ENCODE data around the gene RAB5IF. TPM values are rescaled to one million over a fixed set of nuclear protein-coding genes. Genes with fewer than 3 reads are reported as not detected.

Gene RAB5IF
- total and polyA plus RNA-seq, 2 of the 13 experiments (the other 11 are each of a cell fraction or from before 2014, with no cell fraction given): 261 to 305 TPM

- in situ Hi-C loops (cut with HindIII; ENCODE audit: extremely low pct_ligation_motif_present, low pct_unique_long_range_greater_than_20kb): no loop called here
- ChIA-PET POLR2A (interaction anchor here (1.2 to 5.5 kb wide), 8 partner anchors 8 to 123 kb away, joined by 4 to 54 read pairs (median 8); partner anchors contain the start of gene RAB5IF), CTCF (ENCODE audit: low intra/inter-chr PET ratio, low total read pairs) (interaction anchor here (1.7 to 1.8 kb wide), 2 partner anchors 19 to 26 kb away, joined by 8 to 20 read pairs; partner anchors contain the start of gene RAB5IF)
- no peak for ATAC-seq
- no peak for FAIRE-seq
- Histone ChIP-seq H3K9me3 (ENCODE audit: low read length) (no peaks in the 10 kb centered on the region), H3K79me2 (ENCODE audit: insufficient read depth, low read length) (no peaks in the 10 kb centered on the region), H3K4me1 (ENCODE audit: insufficient read depth, low read length) (peaks cover 37% of the 10 kb centered on the region), H3K9ac (ENCODE audit: insufficient read depth, low read depth, low read length) (no peak overlapping the region), H3K27me3 (ENCODE audit: control insufficient read depth in 1 of 2, insufficient read depth in 2 of 2, low read length in 2 of 2) (no peaks in the 10 kb centered on the region), H4K20me1 (ENCODE audit: insufficient read depth, low read length) (no peaks in the 10 kb centered on the region), H3K27ac (ENCODE audit: extremely low read length, insufficient read depth, low read length) (no peak overlapping the region), H3K36me3 (replicated peaks in 1 of 2; ENCODE audit: control insufficient read depth in 1 of 2, insufficient read depth in 2 of 2, low read length in 2 of 2) (no peaks in the 10 kb centered on the region), H3K4me3 (replicated peaks in 1 of 3; ENCODE audit: insufficient read depth in 1 of 3, low read depth in 2 of 3, low read length in 3 of 3) (no peak overlapping the region), H3K4me2 (ENCODE audit: low read depth, low read length) (peak overlapping the region; percentile 88; the same call in 1 of the 2 replicates), H2AFZ (ENCODE audit: low read length) (no peak overlapping the region)
- DNase-seq (ENCODE audit: low spot score): no peak
- intact Hi-C loops (cut with micrococcal nuclease; ENCODE audit: unreplicated experiment): loop anchor here (1.0 kb wide), 1 partner anchor 19 kb away; no protein-coding TSS in a partner anchor
- 77% methylated on average over 6 of the region's 6 CpGs for WGBS (ENCODE audit: low lambda C conversion rate)
- BruUV-seq (replicated peaks): no TSS peak
- TF ChIP-seq U2AF2 (IDR thresholded peaks at IDR 0.05; ENCODE audit: low read depth, low read length) (no peak), ZBTB21 (CRISPR knock-in tag; IDR thresholded peaks at IDR 0.05) (no peak), ZNF17 (CRISPR knock-in tag; IDR thresholded peaks at IDR 0.05) (no peak), ZBTB42 (CRISPR knock-in tag; IDR thresholded peaks at IDR 0.05) (no peak), KDM1A (CRISPR knock-in tag; IDR thresholded peaks at IDR 0.05) (no peak), ZFP36L2 (CRISPR knock-in tag; IDR thresholded peaks at IDR 0.05) (no peak), ZBTB3 (CRISPR knock-in tag; IDR thresholded peaks at IDR 0.05; ENCODE audit: borderline replicate concordance, low read depth) (no peak), ZSCAN29 (CRISPR knock-in tag; conservative IDR thresholded peaks at IDR 0.05) (no peak), REL (CRISPR knock-in tag; conservative IDR thresholded peaks at IDR 0.05) (no peak), NR3C1 (CRISPR knock-in tag; IDR thresholded peaks at IDR 0.05) (no peak), CEBPB (IDR thresholded peaks at IDR 0.05; ENCODE audit: borderline replicate concordance, low read depth, low read length) (0 out of 2 replicates have a peak, but pooled peaks have one; percentile 3), ZNF883 (CRISPR knock-in tag; IDR thresholded peaks at IDR 0.05; ENCODE audit: not compliant biosample characterization) (no peak), NFRKB (IDR thresholded peaks at IDR 0.05) (no peak), PAX8 (CRISPR knock-in tag; IDR thresholded peaks at IDR 0.05; ENCODE audit: borderline replicate concordance) (no peak), ZNF7 (CRISPR knock-in tag; IDR thresholded peaks at IDR 0.05) (no peak), RARA (CRISPR knock-in tag; IDR thresholded peaks at IDR 0.05) (no peak), ZNF567 (CRISPR knock-in tag; IDR thresholded peaks at IDR 0.05; ENCODE audit: borderline replicate concordance) (no peak), KLF15 (CRISPR knock-in tag; IDR thresholded peaks at IDR 0.05; ENCODE audit: borderline replicate concordance) (0 out of 2 replicates have a peak, but pooled peaks have one; percentile 12), SNAI1 (CRISPR knock-in tag; IDR thresholded peaks at IDR 0.05; ENCODE audit: borderline replicate concordance) (no peak), ZNF138 (CRISPR knock-in tag; IDR thresholded peaks at IDR 0.05; ENCODE audit: low read depth) (0 out of 2 replicates have a peak, but pooled peaks have one; percentile 37), MEF2D (CRISPR knock-in tag; IDR thresholded peaks at IDR 0.05) (no peak), TAF1 (CRISPR knock-in tag; IDR thresholded peaks at IDR 0.05) (no peak), ZNF574 (CRISPR knock-in tag; IDR thresholded peaks at IDR 0.05) (0 out of 2 replicates have a peak, but pooled peaks have one; percentile 17)
- TF ChIP-seq, protein P1, sequence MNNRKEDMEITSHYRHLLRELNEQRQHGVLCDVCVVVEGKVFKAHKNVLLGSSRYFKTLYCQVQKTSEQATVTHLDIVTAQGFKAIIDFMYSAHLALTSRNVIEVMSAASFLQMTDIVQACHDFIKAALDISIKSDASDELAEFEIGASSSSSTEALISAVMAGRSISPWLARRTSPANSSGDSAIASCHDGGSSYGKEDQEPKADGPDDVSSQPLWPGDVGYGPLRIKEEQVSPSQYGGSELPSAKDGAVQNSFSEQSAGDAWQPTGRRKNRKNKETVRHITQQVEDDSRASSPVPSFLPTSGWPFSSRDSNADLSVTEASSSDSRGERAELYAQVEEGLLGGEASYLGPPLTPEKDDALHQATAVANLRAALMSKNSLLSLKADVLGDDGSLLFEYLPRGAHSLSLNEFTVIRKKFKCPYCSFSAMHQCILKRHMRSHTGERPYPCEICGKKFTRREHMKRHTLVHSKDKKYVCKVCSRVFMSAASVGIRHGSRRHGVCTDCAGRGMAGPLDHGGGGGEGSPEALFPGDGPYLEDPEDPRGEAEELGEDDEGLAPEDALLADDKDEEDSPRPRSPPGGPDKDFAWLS (CRISPR knock-in tag; IDR thresholded peaks at IDR 0.05; ENCODE audit: borderline replicate concordance): no peak
These were observed 26.1 kb downstream of the RAB5IF start for GRCh38 chr20:36631646-36632045.

Data from HepG2 (cell line).